Lung (tissue), 12 donors: ENCODE data around the gene UGCG. TPM values are rescaled to one million over a fixed set of nuclear protein-coding genes. Genes with fewer than 3 reads are reported as not detected.

Experiments used
- ATAC-seq: fragments of 200-7000 bp; cut with Tn5 transposase; one replicate; pipeline ENCODE4 v1.9.1; 2020; ENCODE audit warnings: moderate number of reproducible peaks; ENCODE audit not compliant: insufficient read depth, low FRiP score
- DNase-seq, 3 donors: peaks; one replicate each; pipeline ENCODE4 v3.0.0-alpha.2; 2013 to 2017
- H3K27ac ChIP-seq, 2 donors: one replicate each; pipeline ENCODE4 v1.5.1; 2013; ENCODE audit warnings: mild to moderate bottlenecking in 2 of 2, moderate library complexity in 2 of 2, control low read depth in 1 of 2, inconsistent platforms in 1 of 2, low read depth in 1 of 2, low read length in 1 of 2
- H3K27me3 ChIP-seq, 3 donors: one replicate each; pipeline ENCODE4 v1.5.1; 2013; ENCODE audit warnings: low read length in 2 of 3; ENCODE audit not compliant: control insufficient read depth in 3 of 3, insufficient read depth in 3 of 3
- H3K36me3 ChIP-seq, 4 donors: one replicate each; pipeline ENCODE4 v1.5.1; 2013; ENCODE audit warnings: low read length in 4 of 4, mild to moderate bottlenecking in 1 of 4, moderate library complexity in 1 of 4; ENCODE audit not compliant: control insufficient read depth in 4 of 4, insufficient read depth in 4 of 4
- H3K4me1 ChIP-seq, 5 donors: one replicate each; pipeline ENCODE4 v1.5.1; 2013; ENCODE audit warnings: low read length in 5 of 5, mild to moderate bottlenecking in 2 of 5, moderate library complexity in 1 of 5; ENCODE audit not compliant: control insufficient read depth in 5 of 5, insufficient read depth in 5 of 5
- H3K4me3 ChIP-seq: one replicate; pipeline ENCODE4 v1.5.1; 2013; ENCODE audit warnings: mild to moderate bottlenecking, control low read depth, moderate library complexity
- H3K9ac ChIP-seq, 2 donors: one replicate each; pipeline ENCODE4 v1.5.1; 2013; ENCODE audit warnings: low read length in 2 of 2, control low read depth in 1 of 2; ENCODE audit not compliant: insufficient read depth in 1 of 2
- H3K9me3 ChIP-seq, 4 donors: one replicate each; pipeline ENCODE4 v1.5.1; 2013; ENCODE audit warnings: low read length in 3 of 4, mild to moderate bottlenecking in 1 of 4, moderate library complexity in 1 of 4; ENCODE audit not compliant: control insufficient read depth in 4 of 4, insufficient read depth in 3 of 4
- CTCF ChIP-seq: IDR thresholded peaks from 2 replicates; pipeline ENCODE4 v1.5.1; 2012; ENCODE audit warnings: mild to moderate bottlenecking; ENCODE audit errors: control extremely low read depth, extremely low read depth
- WGBS, 2 donors: extraction: QIAGEN DNeasy Blood & Tissue Kit; methylation state at CpG; one replicate each; pipeline ENCODE4 v1.1.7; 2013; 5-methylcytosine and 5-hydroxymethylcytosine counted together
- polyA plus RNA-seq, 2 donors: library from polyadenylated mRNA; stranded (reverse); fragments of 200-250 nt; gene quantifications; one replicate each; pipeline ENCODE4 v1.2.1, GENCODE V29; 2013
- total RNA-seq, 2 donors: library from RNA; depleted of rRNA in 1 of 2; stranded (reverse); fragments of >200 nt in 1 of 2; gene quantifications; one replicate each; pipeline ENCODE4 v1.2.1, GENCODE V29; 2014 to 2021
- donor health status: control.
- donor health status: control.
- donor health status: Bipolar disorder and iron deficiency.
- donor health status: healthy.
- donor health status: DM: yes; HTN: yes; CAD: no.

The UGCG gene
- total and polyA plus RNA-seq, 4 donors: 32.2 to 157 (median 37.5) TPM

- Histone ChIP-seq H3K4me1 (peaks cover 0 to 2% (median 0%) of the 10 kb centered on the region in 5 donors), H3K9ac (no peak overlapping the region), H3K4me3 (no peak overlapping the region), H3K36me3 (no peaks in the 10 kb centered on the region), H3K9me3 (peaks cover 0 to 2% (median 0%) of the 10 kb centered on the region in 4 donors), H3K27ac (no peak overlapping the region), H3K27me3 (no peaks in the 10 kb centered on the region)
- DNase-seq: no peak
- 62 to 85% methylated on average over 3 of the region's 3 CpGs for WGBS, 2 donors
- no peak for ATAC-seq
- no peak for TF ChIP-seq CTCF
Measured at GRCh38 chr9:111863636-111864035, 33.0 kb upstream of the UGCG start.

- Histone ChIP-seq H3K9ac (no peak overlapping the region), H3K9me3 (peaks cover 0 to 2% (median 0%) of the 10 kb centered on the region in 4 donors), H3K4me1 (peaks cover 0 to 2% (median 0%) of the 10 kb centered on the region in 5 donors), H3K27ac (no peak overlapping the region), H3K4me3 (no peak overlapping the region), H3K27me3 (no peaks in the 10 kb centered on the region), H3K36me3 (no peaks in the 10 kb centered on the region)
- ATAC-seq (no peak), DNase-seq (no peak)
- no peak for TF ChIP-seq CTCF
- 41 to 62% methylated on average over 5 of the region's 5 CpGs for WGBS, 2 donors
Measured at GRCh38 chr9:111866976-111867375, 29.6 kb upstream of the UGCG start.

- no peak overlapping the region for H3K4me3 ChIP-seq
- ATAC-seq (no peak), DNase-seq (no peak)
- no peaks in the 10 kb centered on the region for H3K36me3 ChIP-seq
- WGBS, 2 donors: 90 to 92% methylated on average over 6 of the region's 6 CpGs
- H3K9me3 ChIP-seq: peaks cover 0 to 2% (median 0%) of the 10 kb centered on the region in 4 donors
- no peak for TF ChIP-seq CTCF
- H3K27me3 ChIP-seq: no peaks in the 10 kb centered on the region
- peaks cover 0 to 2% (median 0%) of the 10 kb centered on the region in 5 donors for H3K4me1 ChIP-seq
- no peak overlapping the region for H3K27ac ChIP-seq
- no peak overlapping the region for H3K9ac ChIP-seq
Measured at GRCh38 chr9:111868475-111868874, 28.1 kb upstream of the UGCG start.
